Posterior cingulate gyrus (tissue), 11 donors: ENCODE results near the gene ATP23.

Experiments used
- DNase-seq, 10 donors: peaks; one replicate each; pipeline versions ENCODE4 v3.0.0 to v3.0.0-alpha.2; 2020 to 2021; ENCODE audit warnings: mixed read lengths in 3 of 10
- intact Hi-C: fragments of 100-400 bp; cut with DNase I; formaldehyde crosslinking; loops from one replicate; pipeline ENCODE4 v1.15.1; 2023

ATP23 gene

DNA sequence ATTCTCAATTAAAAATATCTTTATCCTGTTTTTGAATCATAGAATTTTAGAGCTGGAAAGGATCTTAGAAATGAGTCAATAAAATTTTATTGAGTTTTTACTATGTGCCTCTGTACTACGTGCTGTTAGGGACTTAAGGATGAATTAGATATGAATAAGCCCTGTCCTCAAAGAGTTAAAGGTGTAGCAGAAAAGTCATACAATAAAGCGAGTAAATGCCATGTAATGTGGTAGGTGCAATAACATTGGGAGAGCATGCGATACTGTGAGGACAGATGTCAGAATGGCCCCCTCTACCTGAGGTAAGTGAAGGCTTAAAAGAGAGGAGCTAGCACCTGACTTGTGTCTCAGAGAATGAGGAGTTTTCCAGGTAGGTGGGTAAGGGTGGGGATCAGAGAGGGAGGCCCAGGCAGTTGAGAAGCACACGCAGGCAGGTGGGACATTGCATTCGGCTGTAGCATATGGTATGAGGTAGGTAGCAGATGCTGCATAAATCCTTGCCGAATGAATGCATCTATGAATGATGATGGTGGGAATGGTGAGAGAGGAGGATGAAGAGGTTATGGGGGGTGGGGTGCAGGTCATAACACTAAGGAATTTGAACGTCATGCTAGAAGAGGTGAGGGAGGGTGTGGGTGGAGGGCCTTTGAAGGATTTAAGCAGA is 35.4 kb upstream of the ATP23 start:
- intact Hi-C loops = loop anchor here (1.0 kb wide), 1 partner anchor 75 kb away; no protein-coding TSS in a partner anchor

DNA sequence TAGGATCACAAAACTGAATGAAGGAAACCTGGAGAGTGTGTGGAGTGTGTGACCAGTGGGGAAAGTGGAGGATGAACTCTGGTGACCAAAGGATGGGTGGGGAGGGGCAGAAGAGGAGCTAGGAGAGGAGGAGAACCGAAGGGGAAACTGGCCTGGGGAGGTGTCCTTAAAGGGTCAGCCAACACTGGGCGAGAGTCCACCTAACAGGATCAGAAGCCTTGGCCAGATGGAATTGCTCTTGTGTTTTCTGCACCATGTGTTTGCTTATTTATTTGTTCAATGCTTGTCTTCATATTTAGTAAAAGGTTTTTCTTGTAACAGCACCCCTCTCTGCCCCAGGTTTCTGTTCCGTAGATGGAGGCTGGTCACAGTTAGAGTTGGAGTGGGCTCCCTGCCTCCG is 34.5 kb upstream of the ATP23 start:
- DNase-seq = no peak
- intact Hi-C loops = no loop called here

More for the DNA sequence above, 35.4 kb upstream of the ATP23 start:
- no peak for DNase-seq

DNA sequence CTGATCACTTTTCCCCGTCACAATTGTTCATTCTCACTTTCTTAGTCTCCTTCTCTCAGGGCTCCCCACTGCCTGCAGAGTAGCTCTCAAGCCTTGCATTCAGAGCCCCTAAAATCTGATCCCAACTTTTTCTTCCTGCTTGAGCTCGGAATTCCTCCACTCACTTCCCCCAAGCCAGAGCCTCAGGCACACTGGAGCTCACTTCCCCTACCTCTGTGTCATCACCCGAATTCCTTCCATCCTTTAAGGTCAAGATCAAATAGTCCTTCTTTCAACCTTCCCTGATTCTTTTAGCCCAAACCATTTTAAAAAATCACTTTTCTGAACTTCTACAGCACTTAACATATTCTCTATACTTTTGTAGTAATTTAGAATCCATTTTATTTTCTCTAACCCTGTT is 34.1 kb upstream of the ATP23 start:
- no peak for DNase-seq
- intact Hi-C loops = no loop called here

DNA sequence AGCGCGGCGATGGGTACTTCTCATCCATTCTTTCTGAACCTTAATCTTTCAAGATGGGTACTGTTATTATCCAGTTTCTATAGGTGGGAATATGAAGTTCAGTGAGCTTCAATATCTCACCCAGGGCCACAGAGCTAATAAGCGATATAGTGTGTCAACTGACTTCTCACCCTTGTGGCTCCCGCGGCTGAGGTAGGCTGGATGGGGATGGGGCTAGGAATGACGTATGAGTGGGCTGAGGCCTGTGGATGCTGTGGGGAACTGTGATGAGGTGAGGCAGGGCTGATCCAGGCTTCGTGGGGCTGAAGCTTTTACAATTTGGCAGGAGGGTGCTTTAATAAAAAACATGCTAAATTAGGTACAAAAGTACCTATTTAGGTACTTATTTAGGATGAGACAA is 32.9 kb upstream of the ATP23 start:
- DNase-seq = no peak
- intact Hi-C loops = no loop called here

DNA sequence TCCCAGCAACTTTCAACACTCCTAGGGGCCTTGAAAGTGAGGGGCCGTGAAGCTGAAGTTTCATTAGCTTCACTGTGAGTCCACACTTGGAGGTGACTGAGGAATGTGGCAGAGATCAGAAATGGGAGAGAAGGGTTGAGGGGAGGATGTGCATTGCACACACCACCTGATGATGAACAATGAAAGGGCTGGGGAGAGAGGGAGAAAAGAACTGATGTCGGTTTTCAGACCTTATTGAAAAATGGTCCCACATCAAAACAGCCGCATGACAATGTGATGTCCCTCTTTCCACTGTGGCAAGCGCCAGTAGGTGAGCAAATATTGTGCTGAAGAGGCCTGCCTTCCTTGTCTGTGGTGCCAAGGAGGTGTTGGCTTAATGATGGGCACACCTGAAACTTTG is 32.3 kb upstream of the ATP23 start:
- DNase-seq = no peak
- intact Hi-C loops = no loop called here

DNA sequence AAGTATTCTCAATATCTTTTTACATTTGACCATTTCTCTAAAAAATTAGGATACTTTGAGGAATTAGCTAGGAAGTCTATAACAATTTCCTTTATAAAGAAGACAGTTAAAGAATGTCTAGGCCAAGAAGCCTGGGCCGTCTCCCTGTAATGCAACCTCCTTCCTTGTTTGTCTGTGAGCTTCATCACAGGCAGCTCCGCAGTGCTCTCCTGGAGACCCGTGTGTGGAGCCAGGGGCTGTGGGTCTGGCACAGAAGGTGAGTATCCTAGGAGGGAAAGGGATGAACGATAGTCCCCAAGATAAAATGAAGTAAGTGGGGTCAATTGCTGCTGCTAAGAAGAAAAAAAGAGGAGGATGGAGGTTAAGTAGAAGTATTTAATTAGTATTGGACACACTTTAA is 31.8 kb upstream of the ATP23 start:
- DNase-seq = no peak
- intact Hi-C loops = no loop called here

DNA sequence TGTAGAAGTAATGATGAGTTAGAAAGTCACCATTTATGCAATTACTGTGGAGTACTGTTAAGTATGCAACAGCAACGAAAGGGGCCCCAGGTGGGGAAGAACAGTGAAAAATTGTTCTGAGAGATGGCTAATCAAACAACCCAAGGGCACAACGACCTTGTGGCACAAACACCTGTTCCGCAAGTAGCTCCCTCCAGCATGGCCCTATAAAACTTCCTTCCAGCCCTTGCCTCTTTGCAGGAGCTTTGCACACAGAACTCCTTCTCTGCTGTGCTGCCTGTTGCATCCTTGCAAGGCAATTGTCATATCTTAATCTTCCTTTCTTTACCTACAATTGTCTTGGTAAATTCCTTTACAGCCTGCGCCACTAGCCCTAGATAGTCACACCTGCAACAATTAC is 23.2 kb upstream of the ATP23 start:
- no peak for DNase-seq
- intact Hi-C loops = no loop called here

DNA sequence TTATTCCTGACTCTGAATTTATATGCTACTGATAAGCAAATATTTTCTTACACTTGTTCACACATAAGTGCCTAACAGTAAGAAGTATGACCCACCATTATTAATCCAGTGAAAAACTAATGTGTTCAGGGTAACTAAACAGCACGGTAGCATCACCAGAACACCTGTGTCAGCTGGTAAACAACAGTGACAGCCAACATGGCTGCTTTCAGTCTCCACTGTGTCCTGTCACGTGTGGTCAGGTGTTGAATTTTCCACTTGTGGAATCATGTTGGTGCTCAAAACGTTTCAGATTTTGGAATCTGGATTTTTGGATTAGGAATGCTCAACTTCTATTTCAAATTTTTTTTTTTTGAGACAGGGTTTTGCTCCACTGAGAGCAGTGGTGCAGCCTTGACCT is 14.3 kb upstream of the ATP23 start:
- intact Hi-C loops = no loop called here
- no peak for DNase-seq

DNA sequence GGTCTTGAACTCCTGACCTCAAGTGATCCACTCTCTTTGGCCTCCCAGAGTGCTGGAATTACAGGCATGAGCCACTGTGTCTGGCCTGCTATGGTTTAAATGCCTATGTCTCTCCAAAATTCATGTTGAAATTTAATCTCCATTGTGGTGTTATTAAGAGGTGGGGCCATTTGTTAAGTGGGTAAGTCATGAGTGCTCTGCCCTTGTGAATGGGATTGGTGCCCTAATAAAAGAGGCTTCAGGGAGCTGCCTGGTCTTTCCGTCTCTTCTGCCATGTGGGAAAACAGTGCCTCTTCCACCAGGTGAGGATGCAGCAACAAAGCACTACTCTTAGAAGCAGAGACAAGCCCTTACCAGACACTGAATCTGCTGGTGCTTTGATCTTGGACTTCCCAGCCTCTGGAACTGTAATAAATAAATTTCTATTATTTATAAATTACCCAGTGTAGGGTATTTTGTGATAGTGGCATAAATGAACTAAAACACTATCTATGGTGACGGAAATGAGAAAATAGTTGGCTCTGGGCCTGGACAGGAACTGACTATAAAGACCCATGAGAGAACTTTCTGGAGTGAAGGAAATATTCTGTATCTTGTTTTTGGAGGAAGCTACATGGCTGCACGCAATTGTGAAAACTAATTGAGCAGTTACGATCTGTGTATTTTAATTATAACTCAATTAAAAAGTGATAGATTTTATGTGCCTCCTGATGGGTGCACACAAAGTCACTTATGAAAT is 12.1 kb upstream of the ATP23 start:
- no peak for DNase-seq

DNA sequence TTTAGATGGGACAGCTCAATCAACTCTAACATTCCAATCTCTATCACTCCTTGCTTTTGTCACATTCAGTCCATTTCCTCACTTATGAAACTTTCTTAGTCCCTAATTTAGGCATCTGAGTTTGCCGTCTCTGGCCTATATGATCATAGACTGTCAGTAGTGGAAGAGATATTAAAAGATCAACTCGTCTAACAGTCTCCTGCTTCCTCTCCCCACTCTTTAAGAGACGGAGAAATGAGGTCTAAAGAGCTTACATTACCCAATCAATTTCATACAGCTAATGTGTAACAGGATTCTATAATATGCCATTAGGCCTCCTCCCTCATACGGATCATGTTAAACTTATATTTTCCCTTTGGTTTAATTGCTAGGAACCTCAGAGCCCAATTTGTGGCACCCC is 6.5 kb upstream of the ATP23 start:
- intact Hi-C loops = no loop called here
- no peak for DNase-seq

More for the DNA sequence above, 12.1 kb upstream of the ATP23 start:
- intact Hi-C loops = no loop called here

DNA sequence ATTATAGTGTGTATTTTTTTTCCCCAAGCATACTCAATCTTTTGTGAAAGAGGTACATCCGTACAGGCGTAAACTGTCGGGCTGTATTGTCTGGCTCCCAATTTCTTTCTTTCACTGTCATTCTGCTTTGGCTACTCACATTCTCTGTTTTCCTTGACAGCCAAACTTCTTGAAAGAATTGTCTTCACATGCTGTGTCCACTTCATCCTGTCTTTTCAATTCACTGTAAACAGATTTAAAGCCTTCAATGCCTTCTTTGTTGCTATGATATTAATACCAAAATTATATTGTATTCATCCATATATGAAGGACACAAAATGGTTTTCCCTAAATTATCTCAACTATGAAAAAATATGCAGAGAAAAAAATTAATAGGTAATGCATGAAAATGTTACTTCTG is 6.0 kb upstream of the ATP23 start:
- no peak for DNase-seq
- intact Hi-C loops = no loop called here

DNA sequence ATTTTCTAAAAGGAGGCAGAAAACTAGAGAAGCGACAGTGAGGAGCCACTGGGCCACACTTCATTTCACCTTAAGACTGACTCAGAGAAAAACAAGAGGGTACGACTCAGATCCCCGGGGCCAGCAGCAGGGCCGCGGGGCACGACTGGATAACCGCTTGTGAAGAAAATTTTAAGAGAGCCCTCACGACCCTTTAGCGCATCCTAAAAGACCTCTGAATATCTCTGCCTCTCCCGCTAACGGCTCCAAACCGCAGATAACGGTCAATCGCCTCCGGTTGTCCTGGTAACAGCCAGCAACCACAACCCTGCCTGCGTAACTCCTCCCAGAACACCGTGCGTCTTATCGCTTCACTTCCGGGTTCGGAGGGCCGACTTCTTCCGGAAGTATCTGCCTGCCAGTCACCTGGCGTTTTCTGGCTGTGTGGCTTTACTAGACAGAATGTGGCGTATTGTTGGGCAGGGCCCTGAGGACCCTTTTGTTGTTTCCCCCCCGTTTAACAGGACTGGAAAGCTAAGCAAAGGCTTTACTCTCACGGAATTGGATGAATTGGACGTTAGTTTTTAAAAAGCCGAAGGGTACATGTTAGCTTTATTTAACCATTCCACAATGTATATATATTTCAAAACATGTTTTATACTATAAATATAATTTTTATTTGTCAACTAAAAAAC is 5.4 kb upstream of the ATP23 start:
- intact Hi-C loops = no loop called here
- DNase-seq = peak; percentile 84 to 99 (median 94)

DNA sequence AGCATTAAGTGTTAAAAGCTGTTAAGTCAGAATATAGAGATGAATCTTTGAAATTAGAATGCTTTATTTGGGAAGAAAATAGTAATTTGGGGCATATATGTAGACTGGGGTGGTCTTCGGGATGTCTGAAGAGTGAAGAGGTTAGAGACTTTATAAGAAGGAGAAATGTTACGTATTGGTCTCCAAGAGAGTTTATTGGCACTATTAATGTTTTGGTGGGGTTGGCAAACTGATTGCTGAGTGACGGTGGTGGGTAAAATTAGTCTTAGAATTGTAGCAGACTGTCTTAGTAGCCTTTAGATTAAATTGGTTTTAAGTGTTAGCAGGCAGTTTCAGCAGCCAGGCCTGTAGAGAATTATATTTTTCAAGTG is 4.9 kb upstream of the ATP23 start:
- intact Hi-C loops = no loop called here
- DNase-seq = no peak

DNA sequence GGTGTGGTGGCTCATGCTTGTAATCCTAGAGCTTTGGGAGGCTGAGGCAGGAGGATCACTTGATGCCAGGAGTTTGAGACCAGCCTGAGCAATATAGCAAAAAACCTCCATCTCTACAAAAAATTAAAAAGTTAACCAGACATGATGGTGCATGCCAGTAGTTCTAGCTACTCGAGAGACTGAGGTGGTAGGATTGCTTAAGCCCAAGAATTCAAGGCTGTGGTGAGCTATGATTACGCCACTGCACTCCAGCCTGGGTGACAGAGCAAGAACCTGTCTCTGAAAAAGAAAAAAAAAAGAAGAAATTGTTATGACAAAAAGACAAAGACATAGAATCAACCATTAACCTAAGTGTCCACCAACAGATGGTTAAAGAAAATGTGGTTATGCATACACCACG is 2.1 kb upstream of the ATP23 start:
- DNase-seq = no peak
- intact Hi-C loops = no loop called here

DNA sequence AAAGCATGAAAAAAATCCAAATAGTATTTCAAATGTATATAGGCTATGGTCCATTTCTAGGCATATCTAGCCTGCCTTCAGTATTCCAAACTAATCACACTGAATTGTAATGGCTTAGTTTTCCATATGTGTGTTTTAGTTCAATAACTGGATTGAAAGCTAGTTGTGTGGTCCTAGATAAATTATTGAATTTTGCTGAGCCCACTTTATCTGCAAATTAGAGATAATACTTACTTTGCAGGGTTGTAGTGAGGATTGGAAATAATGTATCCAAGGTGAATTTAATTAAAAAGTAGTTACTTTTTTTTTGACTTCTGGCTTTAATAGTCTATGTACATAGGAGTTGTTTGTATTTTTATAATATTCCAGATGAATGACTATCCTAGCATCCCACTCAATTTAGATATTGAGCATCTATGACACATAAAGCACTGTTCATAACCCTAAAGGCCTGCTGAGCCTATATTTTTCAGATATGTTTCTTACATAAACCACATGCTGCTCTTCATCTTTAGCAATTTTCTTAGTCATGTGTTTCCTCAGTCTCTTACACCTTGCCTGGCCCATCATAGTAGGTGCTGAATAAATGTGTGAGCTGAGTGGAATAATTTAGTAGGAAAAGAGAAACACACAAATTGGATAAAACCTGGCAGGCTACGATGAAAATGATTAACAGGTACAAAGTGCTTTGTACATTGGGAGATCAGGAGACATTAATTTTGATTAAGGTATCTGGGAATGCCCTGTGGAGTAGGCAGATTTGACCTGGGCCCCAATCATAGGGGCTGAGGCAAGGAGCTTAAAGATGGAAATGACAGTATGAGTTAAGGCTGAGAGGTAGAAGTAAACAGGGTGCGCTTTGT is 1.1 kb upstream of the ATP23 start:
- no peak for DNase-seq
- intact Hi-C loops = no loop called here

DNA sequence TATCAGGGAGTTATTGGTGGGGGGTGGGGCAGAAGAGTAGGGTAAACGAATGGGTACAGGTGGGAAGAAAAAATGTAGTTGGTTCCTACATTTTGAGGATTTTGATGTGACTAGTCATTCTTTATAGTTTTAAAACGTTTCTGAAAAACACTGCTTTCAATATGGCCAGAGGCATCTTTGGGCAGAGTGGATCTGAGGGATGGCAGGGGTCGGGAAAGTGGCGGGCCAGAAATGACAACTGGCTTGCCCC is 527 bp upstream of the ATP23 start:
- intact Hi-C loops = no loop called here
- DNase-seq = no peak

DNA sequence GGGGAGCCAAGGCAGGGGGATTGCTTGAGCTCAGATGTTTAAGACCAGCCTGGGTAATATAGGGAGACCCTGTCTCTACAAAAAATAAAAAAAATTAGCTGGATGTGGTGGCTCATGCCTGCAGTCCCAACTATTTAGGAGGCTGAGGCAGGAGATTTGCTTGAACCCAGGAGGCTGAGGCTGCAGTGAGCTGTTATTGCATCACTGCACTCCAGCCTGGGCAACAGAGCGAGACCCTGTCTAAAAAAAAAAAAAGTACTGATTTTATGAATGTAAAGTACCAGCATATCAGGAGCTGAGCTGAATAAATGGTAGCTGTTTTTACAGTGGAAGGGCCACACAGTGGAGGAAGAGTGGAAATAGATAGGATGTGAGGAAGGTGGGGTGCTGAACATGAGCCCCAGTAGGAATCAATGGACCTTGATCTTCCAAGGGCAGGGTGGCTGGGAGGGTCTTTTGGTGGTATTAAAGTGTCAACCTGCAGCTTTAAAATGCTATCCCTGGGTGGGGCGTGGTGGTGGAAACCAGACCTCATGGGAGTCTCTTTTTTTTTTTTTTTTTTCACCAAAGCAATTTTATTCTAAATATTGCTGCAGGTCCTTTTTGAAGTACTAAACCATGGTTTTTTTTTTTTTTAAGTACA is 2.2 kb downstream of the ATP23 start:
- DNase-seq = no peak
- intact Hi-C loops = no loop called here

DNA sequence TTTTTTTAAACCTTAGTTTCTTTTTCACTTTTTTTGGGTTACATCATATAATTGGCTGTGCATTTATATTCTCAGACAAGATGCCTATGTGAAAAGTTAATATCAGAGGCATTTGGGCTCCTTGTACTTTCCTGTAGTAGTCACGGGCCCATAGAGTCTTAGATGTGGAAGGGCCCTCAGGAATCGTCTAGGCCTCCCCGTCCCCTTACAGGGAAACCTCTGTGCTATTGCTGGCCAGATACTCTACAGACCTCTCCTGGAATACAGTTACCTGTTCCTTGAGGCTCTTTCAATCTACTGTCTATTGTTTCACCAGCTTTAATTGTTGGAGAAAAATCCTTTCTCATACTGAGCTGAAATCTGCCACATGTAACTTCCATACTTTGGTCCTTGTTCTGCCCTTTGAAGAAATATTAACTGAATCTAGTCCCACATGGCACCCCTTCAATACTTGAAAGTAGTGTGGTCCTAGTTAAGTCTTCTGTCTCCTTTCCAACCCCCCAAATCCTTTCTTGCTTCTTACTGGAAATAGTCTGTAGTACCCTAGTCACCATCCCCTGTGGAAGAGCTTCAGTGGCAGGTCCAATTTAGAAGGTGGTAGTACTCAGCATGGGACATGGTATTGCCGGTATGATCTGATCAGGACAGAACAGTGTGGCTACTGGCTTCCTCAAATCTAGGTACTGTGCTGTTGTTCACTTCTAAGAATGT is 3.1 kb downstream of the ATP23 start:
- no peak for DNase-seq
- intact Hi-C loops = no loop called here

DNA sequence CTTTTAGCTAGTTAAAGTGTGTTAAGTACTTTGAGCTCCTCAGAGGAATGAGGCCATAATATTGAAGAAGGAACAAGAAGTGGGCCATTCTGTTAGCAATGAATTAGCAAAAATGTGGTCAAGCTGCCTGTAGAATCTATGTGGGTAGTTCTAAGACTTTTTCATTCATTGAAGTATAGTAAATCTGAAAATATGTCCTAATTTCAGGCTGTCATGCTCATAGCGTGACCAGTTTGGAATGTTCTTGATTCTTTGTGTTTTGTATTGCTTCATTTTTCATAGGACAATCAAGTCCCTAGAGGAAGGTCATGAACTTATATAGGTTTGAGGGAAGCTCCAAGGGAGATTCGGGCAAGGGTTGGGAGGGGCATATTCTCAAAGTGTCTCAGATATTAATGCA is 11.4 kb downstream of the ATP23 start:
- no peak for DNase-seq
- intact Hi-C loops = no loop called here

DNA sequence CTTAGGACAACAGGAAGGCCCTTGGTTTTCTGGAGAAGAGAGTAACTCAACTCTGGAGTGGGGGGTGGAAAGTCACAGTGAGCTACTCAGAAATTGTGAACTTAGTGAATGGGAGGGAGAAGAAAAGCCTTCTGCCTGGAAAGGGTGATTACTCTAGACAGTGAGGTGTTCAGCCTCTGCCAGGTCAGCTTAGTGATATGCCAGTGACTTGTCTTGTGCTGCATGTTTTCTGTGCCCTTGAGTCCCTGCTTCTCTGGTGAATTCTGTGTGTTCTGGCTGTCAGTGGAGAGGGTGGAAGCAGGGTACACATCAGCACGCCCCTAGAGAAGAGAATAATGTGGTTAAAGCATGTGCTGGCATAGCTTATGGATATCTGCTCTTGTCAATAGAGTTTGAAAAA is 13.4 kb downstream of the ATP23 start:
- no peak for DNase-seq
- intact Hi-C loops = no loop called here
